ENCODE results near the gene PLBD1. TPM values are rescaled to one million over a fixed set of nuclear protein-coding genes. Genes with fewer than 3 reads are reported as not detected.

PLBD1 gene
- total RNA-seq, 1 donor from 2014 or later: 26.1 TPM

GRCh38 chr12:14561677-14562238, 5.9 kb downstream of the PLBD1 start:
- Mint-ChIP-seq H3K27ac (no peak overlapping the region), H3K36me3 (ENCODE audit: insufficient read depth) (peaks cover 1% of the 10 kb centered on the region), H3K27me3 (peaks cover 3% of the 10 kb centered on the region), H3K4me3 (ENCODE audit: low read depth) (no peak overlapping the region), H3K9me3 (ENCODE audit: low read depth) (no peaks in the 10 kb centered on the region), H3K4me1 (ENCODE audit: low read depth) (peaks cover 7% of the 10 kb centered on the region)
- no peak for TF ChIP-seq CTCF (IDR thresholded peaks at IDR 0.05; ENCODE audit: unreplicated experiment)
- DNase-seq (ENCODE audit: low spot score, unreplicated experiment): no peak

- DNase-seq (ENCODE audit: low spot score, unreplicated experiment): no peak
- peaks cover 1% of the 10 kb centered on the region for H3K36me3 Mint-ChIP-seq (ENCODE audit: insufficient read depth)
- no peak for TF ChIP-seq CTCF (IDR thresholded peaks at IDR 0.05; ENCODE audit: unreplicated experiment)
- H3K27ac Mint-ChIP-seq: no peak overlapping the region
- no peaks in the 10 kb centered on the region for H3K9me3 Mint-ChIP-seq (ENCODE audit: low read depth)
- H3K4me3 Mint-ChIP-seq (ENCODE audit: low read depth): no peak overlapping the region
- H3K27me3 Mint-ChIP-seq: peaks cover 2% of the 10 kb centered on the region
- H3K4me1 Mint-ChIP-seq (ENCODE audit: low read depth): peaks cover 6% of the 10 kb centered on the region
Observed at GRCh38 chr12:14560904-14561574, 6.6 kb downstream of the PLBD1 start.

GRCh38 chr12:14558473-14558959, 9.2 kb downstream of the PLBD1 start:
- H3K9me3 Mint-ChIP-seq (ENCODE audit: low read depth): no peaks in the 10 kb centered on the region
- no peaks in the 10 kb centered on the region for H3K27me3 Mint-ChIP-seq
- H3K4me1 Mint-ChIP-seq (ENCODE audit: low read depth): peaks cover 4% of the 10 kb centered on the region

GRCh38 chr12:14557966-14558365, 9.7 kb downstream of the PLBD1 start:
- H3K36me3 Mint-ChIP-seq (ENCODE audit: insufficient read depth): no peaks in the 10 kb centered on the region
- DNase-seq (ENCODE audit: low spot score, unreplicated experiment): no peak
- no peak overlapping the region for H3K27ac Mint-ChIP-seq
- H3K4me3 Mint-ChIP-seq (ENCODE audit: low read depth): no peak overlapping the region
- no peaks in the 10 kb centered on the region for H3K27me3 Mint-ChIP-seq
- no peak for TF ChIP-seq CTCF (IDR thresholded peaks at IDR 0.05; ENCODE audit: unreplicated experiment)
- H3K4me1 Mint-ChIP-seq (ENCODE audit: low read depth): no peaks in the 10 kb centered on the region
- H3K9me3 Mint-ChIP-seq (ENCODE audit: low read depth): no peaks in the 10 kb centered on the region

More at GRCh38 chr12:14558473-14558959, 9.2 kb downstream of the PLBD1 start:
- H3K4me3 Mint-ChIP-seq (ENCODE audit: low read depth): no peak overlapping the region
- H3K36me3 Mint-ChIP-seq (ENCODE audit: insufficient read depth): no peaks in the 10 kb centered on the region
- DNase-seq (ENCODE audit: low spot score, unreplicated experiment): no peak
- no peak for TF ChIP-seq CTCF (IDR thresholded peaks at IDR 0.05; ENCODE audit: unreplicated experiment)
- no peak overlapping the region for H3K27ac Mint-ChIP-seq

GRCh38 chr12:14554281-14555007, 13.2 kb downstream of the PLBD1 start:
- Mint-ChIP-seq H3K27ac (no peak overlapping the region), H3K27me3 (no peaks in the 10 kb centered on the region), H3K4me3 (ENCODE audit: low read depth) (no peak overlapping the region)

More at GRCh38 chr12:14554281-14555007, 13.2 kb downstream of the PLBD1 start:
- no peak for TF ChIP-seq CTCF (IDR thresholded peaks at IDR 0.05; ENCODE audit: unreplicated experiment)
- Mint-ChIP-seq H3K4me1 (ENCODE audit: low read depth) (no peaks in the 10 kb centered on the region), H3K36me3 (ENCODE audit: insufficient read depth) (peaks cover 2% of the 10 kb centered on the region), H3K9me3 (ENCODE audit: low read depth) (peaks cover 4% of the 10 kb centered on the region)
- no peak for DNase-seq (ENCODE audit: low spot score, unreplicated experiment)
